Measurements from ENCODE around the gene FNDC11. TPM values are rescaled to one million over a fixed set of nuclear protein-coding genes. Genes with fewer than 3 reads are reported as not detected.

The FNDC11 gene
- total RNA-seq, 4 donors from 2014 or later: not detected

DNA sequence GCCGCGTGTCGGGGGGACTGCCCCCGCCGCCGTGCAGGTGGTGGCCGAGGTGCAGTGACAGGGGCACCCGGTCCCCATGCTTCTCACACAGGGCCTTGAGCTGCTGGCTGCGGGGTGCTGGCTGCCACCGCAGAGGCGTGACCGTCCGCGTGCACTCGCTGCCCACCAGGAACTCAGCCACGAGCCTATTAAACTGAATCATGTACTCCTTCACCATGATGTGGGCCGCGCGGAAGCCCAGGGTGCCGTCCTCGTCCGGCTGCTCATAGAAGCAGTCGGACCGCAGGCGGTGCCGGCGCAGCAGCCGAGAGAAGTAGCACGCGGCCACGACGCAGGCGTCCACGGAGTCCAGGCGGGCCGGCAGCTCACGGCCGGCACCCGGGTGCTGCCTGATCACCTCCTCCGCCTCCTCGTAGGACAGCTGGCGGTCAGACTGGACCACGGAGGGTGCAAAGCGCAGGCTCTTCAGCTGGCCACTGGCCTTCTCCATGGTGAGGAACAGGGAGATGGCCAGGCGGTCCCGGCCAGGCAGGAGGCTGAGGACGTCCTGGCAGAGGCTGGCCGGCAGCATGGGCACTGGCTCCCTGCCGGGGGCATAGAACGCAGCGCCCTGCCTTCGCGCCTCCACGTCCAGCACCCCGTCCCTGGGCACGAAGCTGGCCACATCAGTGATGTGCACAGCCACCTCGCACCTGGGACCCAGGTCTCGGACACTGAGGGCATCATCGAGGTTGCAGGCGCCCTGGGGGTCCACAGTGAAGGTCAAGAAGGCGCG, 10.3 kb downstream of the FNDC11 start:
- Histone ChIP-seq H3K36me3 (peaks cover 0 to 15% (median 5%) of the 10 kb centered on the region in 4 donors), H3K4me3 (no peak overlapping the region), H3K4me1 (peaks cover 0 to 2% (median 0%) of the 10 kb centered on the region in 4 donors), H3K9me3 (no peaks in the 10 kb centered on the region), H3K27me3 (no peaks in the 10 kb centered on the region), H3K27ac (no peak overlapping the region)
- no peak for TF ChIP-seq EP300 (IDR thresholded peaks at IDR 0.05; ENCODE audit: low read depth)
- TF ChIP-seq, protein P1, sequence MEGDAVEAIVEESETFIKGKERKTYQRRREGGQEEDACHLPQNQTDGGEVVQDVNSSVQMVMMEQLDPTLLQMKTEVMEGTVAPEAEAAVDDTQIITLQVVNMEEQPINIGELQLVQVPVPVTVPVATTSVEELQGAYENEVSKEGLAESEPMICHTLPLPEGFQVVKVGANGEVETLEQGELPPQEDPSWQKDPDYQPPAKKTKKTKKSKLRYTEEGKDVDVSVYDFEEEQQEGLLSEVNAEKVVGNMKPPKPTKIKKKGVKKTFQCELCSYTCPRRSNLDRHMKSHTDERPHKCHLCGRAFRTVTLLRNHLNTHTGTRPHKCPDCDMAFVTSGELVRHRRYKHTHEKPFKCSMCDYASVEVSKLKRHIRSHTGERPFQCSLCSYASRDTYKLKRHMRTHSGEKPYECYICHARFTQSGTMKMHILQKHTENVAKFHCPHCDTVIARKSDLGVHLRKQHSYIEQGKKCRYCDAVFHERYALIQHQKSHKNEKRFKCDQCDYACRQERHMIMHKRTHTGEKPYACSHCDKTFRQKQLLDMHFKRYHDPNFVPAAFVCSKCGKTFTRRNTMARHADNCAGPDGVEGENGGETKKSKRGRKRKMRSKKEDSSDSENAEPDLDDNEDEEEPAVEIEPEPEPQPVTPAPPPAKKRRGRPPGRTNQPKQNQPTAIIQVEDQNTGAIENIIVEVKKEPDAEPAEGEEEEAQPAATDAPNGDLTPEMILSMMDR (IDR thresholded peaks at IDR 0.05): no peak
- intact Hi-C loops (cut with DNase I; ENCODE audit: low total_unique reads): no loop called here
- no peak for DNase-seq
- WGBS, 2 donors (ENCODE audit: low coverage in 1 of 2): 96 to 100% methylated on average over 8 to 38 of the region's 62 CpGs
- in situ Hi-C loops (cut with MboI; ENCODE audit: low pct_ligation_motif_present in 1 of 4, low pct_unique_long_range_greater_than_20kb in 1 of 4, low sequenced_read_pairs in 3 of 4): no loop called here

DNA sequence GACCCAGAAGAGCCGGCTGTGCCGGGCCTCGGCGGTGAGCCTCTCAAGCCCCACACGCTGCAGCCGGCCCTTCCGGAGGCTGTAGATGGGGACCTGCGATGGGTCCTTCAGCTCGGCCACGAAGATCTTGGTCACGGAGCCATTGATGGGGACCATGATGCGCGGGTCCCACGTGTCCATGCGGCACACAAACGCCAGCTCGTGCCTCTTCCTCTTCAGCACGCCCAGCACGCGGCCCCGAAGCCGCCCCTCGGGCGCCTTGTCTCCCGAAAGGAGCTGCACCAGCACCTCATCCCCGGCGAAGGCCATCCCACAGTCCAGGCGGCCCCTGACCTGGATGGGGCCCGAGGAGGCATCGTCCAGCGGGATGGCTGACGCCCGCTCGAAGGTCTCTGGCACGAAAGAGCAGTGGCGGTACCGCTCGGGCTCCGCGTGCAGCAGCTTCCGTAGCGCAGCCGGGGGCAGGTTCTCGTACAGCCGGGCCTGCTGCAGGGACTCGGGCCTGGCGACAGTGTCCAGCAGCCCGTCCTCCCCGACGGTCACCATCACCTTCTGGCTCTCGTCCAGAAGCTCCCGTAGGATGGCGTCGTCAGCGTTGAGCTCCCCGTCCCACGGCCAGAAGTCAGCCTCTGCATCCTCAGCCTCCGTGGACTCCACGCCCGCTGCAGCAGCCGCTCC, 11.2 kb downstream of the FNDC11 start:
- Histone ChIP-seq H3K4me3 (no peak overlapping the region), H3K27me3 (no peaks in the 10 kb centered on the region), H3K27ac (no peak overlapping the region), H3K4me1 (peaks cover 0 to 4% (median 0%) of the 10 kb centered on the region in 4 donors), H3K36me3 (peaks cover 0 to 12% (median 3%) of the 10 kb centered on the region in 4 donors), H3K9me3 (no peaks in the 10 kb centered on the region)
- DNase-seq: no peak
- WGBS, 2 donors (ENCODE audit: low coverage in 1 of 2): 96% methylated on average over 61 of the region's 61 CpGs; no CpG with 5 or more reads in 1 of the 2 donors
- in situ Hi-C loops (cut with MboI; ENCODE audit: low pct_ligation_motif_present in 1 of 4, low pct_unique_long_range_greater_than_20kb in 1 of 4, low sequenced_read_pairs in 3 of 4) (no loop called here), intact Hi-C loops (cut with DNase I; ENCODE audit: low total_unique reads) (no loop called here)
- TF ChIP-seq, protein P1 (IDR thresholded peaks at IDR 0.05): no peak
- no peak for TF ChIP-seq POLR2AphosphoS5 (IDR thresholded peaks at IDR 0.05)
- no peak for TF ChIP-seq EP300 (IDR thresholded peaks at IDR 0.05; ENCODE audit: low read depth)
- TF ChIP-seq POLR2A (IDR thresholded peaks at IDR 0.05): no peak

DNA sequence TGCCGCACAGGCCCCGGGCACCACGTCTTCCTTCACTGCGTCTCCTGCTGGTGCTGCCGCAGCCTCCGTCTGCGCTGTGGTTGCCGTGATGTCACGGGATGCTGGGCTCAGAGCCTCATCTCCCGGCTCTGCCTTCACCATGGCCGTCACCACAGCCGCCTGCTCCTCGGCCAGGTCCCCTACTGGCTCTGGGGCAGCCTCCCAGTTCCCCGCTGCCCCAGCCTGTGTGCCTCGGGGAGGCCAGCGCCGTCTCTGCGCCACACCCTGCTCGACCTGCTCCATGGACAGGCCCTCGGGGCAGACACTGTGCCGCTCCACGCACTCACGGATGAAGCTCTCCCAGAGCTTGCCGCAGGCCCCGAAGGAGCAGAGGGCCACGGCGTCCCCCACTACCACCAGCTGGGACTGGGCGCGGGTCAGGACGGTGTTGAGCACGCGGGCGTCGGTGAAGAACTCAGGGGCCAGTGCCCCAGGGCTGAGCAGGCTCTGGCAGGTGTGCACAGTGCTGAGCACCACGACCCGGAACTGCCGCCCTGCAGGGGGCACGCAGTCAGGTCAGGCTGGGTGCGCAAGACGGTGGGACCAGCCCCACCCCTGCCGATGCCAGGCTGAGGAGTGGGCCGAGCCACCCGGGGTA, 11.9 kb downstream of the FNDC11 start:
- H3K4me1 ChIP-seq: peaks cover 0 to 4% (median 0%) of the 10 kb centered on the region in 4 donors
- 93% methylated on average over 42 of the region's 43 CpGs; no CpG with 5 or more reads in 1 of the 2 donors for WGBS, 2 donors (ENCODE audit: low coverage in 1 of 2)
- intact Hi-C loops (cut with DNase I; ENCODE audit: low total_unique reads): no loop called here
- H3K27ac ChIP-seq: no peak overlapping the region
- H3K9me3 ChIP-seq: no peaks in the 10 kb centered on the region
- H3K27me3 ChIP-seq: no peaks in the 10 kb centered on the region
- peaks cover 0 to 6% (median 3%) of the 10 kb centered on the region in 4 donors for H3K36me3 ChIP-seq
- TF ChIP-seq POLR2A (IDR thresholded peaks at IDR 0.05) (no peak), POLR2AphosphoS5 (IDR thresholded peaks at IDR 0.05) (no peak), EP300 (IDR thresholded peaks at IDR 0.05; ENCODE audit: low read depth) (no peak)
- TF ChIP-seq, protein P1 (IDR thresholded peaks at IDR 0.05): no peak
- H3K4me3 ChIP-seq: no peak overlapping the region
- in situ Hi-C loops (cut with MboI; ENCODE audit: low pct_ligation_motif_present in 1 of 4, low pct_unique_long_range_greater_than_20kb in 1 of 4, low sequenced_read_pairs in 3 of 4): no loop called here
- DNase-seq: no peak

Data from transverse colon (tissue), 4 donors.